HG02678 (cell line): ENCODE data around the gene GIT1.

Experiments used
- ATAC-seq: cut with Tn5 transposase; IDR thresholded peaks from one replicate; pipeline ENCODE4 v1.9.1; 2021; ENCODE audit warnings: mild to moderate bottlenecking, moderate library complexity; ENCODE audit not compliant: unreplicated experiment

The GIT1 gene

GRCh38 chr17:29589524-29590410 lies at the start of gene GIT1:
Gene GIT1 (minus strand): TSS chr17:29589648. CDS start chr17:29589378, 270 bp downstream.
- ATAC-seq: peak; percentile 68

- ATAC-seq: no peak
Measured at GRCh38 chr17:29633886-29634285, 44.4 kb upstream of the GIT1 start.

- ATAC-seq: no peak
Measured at GRCh38 chr17:29630630-29631193, 41.3 kb upstream of the GIT1 start.

- no peak for ATAC-seq
Measured at GRCh38 chr17:29629839-29630238, 40.4 kb upstream of the GIT1 start.

GRCh38 chr17:29628644-29629043 lies 39.2 kb upstream of the GIT1 start:
- no peak for ATAC-seq

GRCh38 chr17:29627951-29628350 lies 38.5 kb upstream of the GIT1 start:
- ATAC-seq: no peak

- ATAC-seq: no peak
Measured at GRCh38 chr17:29625037-29625750, 35.7 kb upstream of the GIT1 start.

GRCh38 chr17:29624586-29624985 lies 35.1 kb upstream of the GIT1 start:
- ATAC-seq: no peak

GRCh38 chr17:29623283-29623647 lies 33.8 kb upstream of the GIT1 start:
- ATAC-seq: no peak

- peak; percentile 64 for ATAC-seq
Measured at GRCh38 chr17:29622337-29623282, 33.2 kb upstream of the GIT1 start, which contains the start of gene CORO6. Gene CORO6 (minus strand): TSS chr17:29622912. CDS start chr17:29621421, 1,491 bp downstream.

GRCh38 chr17:29621751-29622194 lies 32.3 kb upstream of the GIT1 start:
- ATAC-seq: no peak

GRCh38 chr17:29620779-29621500 lies 31.5 kb upstream of the GIT1 start:
- ATAC-seq: no peak

- no peak for ATAC-seq
Measured at GRCh38 chr17:29620271-29620670, 30.8 kb upstream of the GIT1 start.

- ATAC-seq: no peak
Measured at GRCh38 chr17:29619251-29619650, 29.8 kb upstream of the GIT1 start.

GRCh38 chr17:29618272-29619065 lies 29.0 kb upstream of the GIT1 start:
- no peak for ATAC-seq

GRCh38 chr17:29617481-29618271 lies 28.2 kb upstream of the GIT1 start:
- no peak for ATAC-seq

- ATAC-seq: peak; percentile 51
Measured at GRCh38 chr17:29617125-29617480, 27.7 kb upstream of the GIT1 start.

- ATAC-seq: no peak
Measured at GRCh38 chr17:29616300-29617048, 27.0 kb upstream of the GIT1 start.
